ENCODE measurements around the gene MAML1.

- TF ChIP-seq, protein P1, sequence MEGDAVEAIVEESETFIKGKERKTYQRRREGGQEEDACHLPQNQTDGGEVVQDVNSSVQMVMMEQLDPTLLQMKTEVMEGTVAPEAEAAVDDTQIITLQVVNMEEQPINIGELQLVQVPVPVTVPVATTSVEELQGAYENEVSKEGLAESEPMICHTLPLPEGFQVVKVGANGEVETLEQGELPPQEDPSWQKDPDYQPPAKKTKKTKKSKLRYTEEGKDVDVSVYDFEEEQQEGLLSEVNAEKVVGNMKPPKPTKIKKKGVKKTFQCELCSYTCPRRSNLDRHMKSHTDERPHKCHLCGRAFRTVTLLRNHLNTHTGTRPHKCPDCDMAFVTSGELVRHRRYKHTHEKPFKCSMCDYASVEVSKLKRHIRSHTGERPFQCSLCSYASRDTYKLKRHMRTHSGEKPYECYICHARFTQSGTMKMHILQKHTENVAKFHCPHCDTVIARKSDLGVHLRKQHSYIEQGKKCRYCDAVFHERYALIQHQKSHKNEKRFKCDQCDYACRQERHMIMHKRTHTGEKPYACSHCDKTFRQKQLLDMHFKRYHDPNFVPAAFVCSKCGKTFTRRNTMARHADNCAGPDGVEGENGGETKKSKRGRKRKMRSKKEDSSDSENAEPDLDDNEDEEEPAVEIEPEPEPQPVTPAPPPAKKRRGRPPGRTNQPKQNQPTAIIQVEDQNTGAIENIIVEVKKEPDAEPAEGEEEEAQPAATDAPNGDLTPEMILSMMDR (IDR thresholded peaks at IDR 0.05; ENCODE audit: borderline replicate concordance, extremely low read depth, low read length, poor library complexity, severe bottlenecking) = no peak
- TF ChIP-seq EZH2 (IDR thresholded peaks at IDR 0.05; ENCODE audit: borderline replicate concordance, low read depth, low read length, severe bottlenecking) = no peak
These were observed 1.1 kb downstream of the MAML1 start for GRCh38 chr5:179733772-179734126.
